Skeletal muscle satellite cell (primary cell): Measurements from ENCODE around the gene CMTM7.

ENCODE experiments used
- H3K27me3 ChIP-seq: 2 replicates; pipeline ENCODE4 v1.7.0; 2013; ENCODE audit warnings: low read length; ENCODE audit not compliant: control insufficient read depth, insufficient read depth
- H3K36me3 ChIP-seq: 2 replicates; pipeline ENCODE4 v1.7.0; 2013; ENCODE audit warnings: mild to moderate bottlenecking, control low read depth, low read length; ENCODE audit not compliant: insufficient read depth
- H3K4me1 ChIP-seq: 2 replicates; pipeline ENCODE4 v1.7.0; 2013; ENCODE audit warnings: low read length; ENCODE audit not compliant: control insufficient read depth, insufficient read depth
- H3K4me2 ChIP-seq: 2 replicates; pipeline ENCODE4 v1.7.0; 2013; ENCODE audit warnings: mild to moderate bottlenecking, low read length
- H3K4me3 ChIP-seq: 2 replicates; pipeline ENCODE4 v1.7.0; 2013; ENCODE audit warnings: low read length
- H3K9ac ChIP-seq: 2 replicates; pipeline ENCODE4 v1.7.0; 2013; ENCODE audit warnings: mild to moderate bottlenecking, low read depth, low read length, moderate library complexity
- H3K9me3 ChIP-seq: replicated peaks from 2 replicates; pipeline ENCODE4 v1.7.0; 2013; ENCODE audit warnings: mild to moderate bottlenecking, control low read depth, low read length

The CMTM7 gene

DNA sequence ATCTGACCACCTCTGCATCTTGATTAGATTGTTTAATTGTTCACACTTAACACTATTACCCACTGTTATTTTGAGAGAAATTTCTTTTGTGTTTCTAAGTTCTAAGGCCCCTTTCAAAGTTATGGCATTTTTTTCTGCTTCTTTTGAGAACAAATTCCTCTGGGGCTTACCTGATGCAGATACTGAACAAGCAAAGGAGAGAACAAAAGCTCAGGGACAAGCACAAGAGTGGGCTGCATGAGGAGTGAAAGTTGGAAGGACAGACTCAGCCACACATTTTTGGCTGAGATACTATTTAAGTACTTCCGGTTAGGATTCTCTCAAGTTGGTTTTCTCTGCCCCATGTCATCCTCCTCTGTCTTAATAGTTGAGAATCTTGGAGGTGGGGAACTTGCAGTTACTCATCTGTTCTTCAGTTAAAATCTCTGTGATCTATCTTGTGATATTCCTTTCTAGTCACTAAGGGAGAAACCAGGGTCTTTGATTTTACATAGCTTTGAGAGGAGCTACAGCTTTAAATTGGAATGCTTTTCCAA lies 56.3 kb downstream of the CMTM7 start:
- peaks cover 9% of the 10 kb centered on the region for H3K4me1 ChIP-seq
- H3K36me3 ChIP-seq, result peaks cover 4% of the 10 kb centered on the region
- H3K9me3 ChIP-seq, result no peaks in the 10 kb centered on the region
- H3K4me2 ChIP-seq, result no peak overlapping the region
- no peak overlapping the region for H3K4me3 ChIP-seq
- H3K27me3 ChIP-seq, result no peaks in the 10 kb centered on the region
- no peak overlapping the region for H3K9ac ChIP-seq

- Histone ChIP-seq H3K27me3 (no peaks in the 10 kb centered on the region), H3K36me3 (peaks cover 4% of the 10 kb centered on the region), H3K4me2 (no peak overlapping the region), H3K9me3 (no peaks in the 10 kb centered on the region), H3K4me1 (peaks cover 9% of the 10 kb centered on the region), H3K4me3 (no peak overlapping the region), H3K9ac (no peak overlapping the region)
Observed at GRCh38 chr3:32448686-32449474, 57.2 kb downstream of the CMTM7 start.

- peaks cover 9% of the 10 kb centered on the region for H3K4me1 ChIP-seq
- H3K27me3 ChIP-seq, result no peaks in the 10 kb centered on the region
- no peak overlapping the region for H3K9ac ChIP-seq
- no peaks in the 10 kb centered on the region for H3K9me3 ChIP-seq
- no peak overlapping the region for H3K4me3 ChIP-seq
- H3K36me3 ChIP-seq, result peaks cover 10% of the 10 kb centered on the region
- no peak overlapping the region for H3K4me2 ChIP-seq
Observed at GRCh38 chr3:32449691-32450090, 58.0 kb downstream of the CMTM7 start.

- Histone ChIP-seq H3K9me3 (no peaks in the 10 kb centered on the region), H3K9ac (no peak overlapping the region), H3K36me3 (peaks cover 13% of the 10 kb centered on the region), H3K4me2 (no peak overlapping the region), H3K4me3 (no peak overlapping the region), H3K4me1 (peaks cover 9% of the 10 kb centered on the region), H3K27me3 (no peaks in the 10 kb centered on the region)
Observed at GRCh38 chr3:32450426-32450825, 58.8 kb downstream of the CMTM7 start.

DNA sequence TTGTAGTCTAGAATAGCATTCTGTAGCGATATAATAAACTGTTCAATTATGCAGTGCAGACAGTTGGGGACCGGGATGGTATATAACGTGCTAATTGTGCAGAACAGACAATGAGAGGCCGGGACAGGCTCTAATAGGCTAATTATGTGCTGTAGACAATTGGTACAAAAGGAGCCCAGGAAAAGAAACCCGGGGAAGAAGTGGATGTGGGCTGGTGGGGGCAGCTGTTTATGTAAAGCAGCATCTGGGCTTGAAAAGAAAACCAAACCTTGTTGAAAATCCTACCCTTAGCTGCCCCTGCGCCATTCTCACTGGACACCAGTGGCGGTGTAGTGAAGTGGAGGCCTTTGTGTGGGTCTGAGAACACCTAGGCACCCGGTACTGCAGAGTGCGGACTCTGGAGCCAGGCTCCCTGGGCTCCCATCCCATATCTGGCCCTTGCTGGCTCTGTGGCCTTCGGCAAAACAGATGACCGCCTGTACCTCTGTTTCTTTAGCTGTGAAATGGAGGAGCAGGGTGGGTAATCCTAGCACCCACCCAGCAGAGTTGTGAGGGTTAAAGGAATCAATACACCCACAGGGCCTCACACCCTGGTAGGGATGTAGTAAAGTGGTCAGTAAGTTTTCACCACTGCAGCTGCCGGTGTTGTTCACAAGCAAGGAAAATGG lies 59.5 kb downstream of the CMTM7 start:
- Histone ChIP-seq H3K4me2 (no peak overlapping the region), H3K4me1 (peaks cover 9% of the 10 kb centered on the region), H3K27me3 (no peaks in the 10 kb centered on the region), H3K9me3 (no peaks in the 10 kb centered on the region), H3K4me3 (no peak overlapping the region), H3K9ac (no peak overlapping the region), H3K36me3 (peaks cover 13% of the 10 kb centered on the region)

- Histone ChIP-seq H3K4me3 (no peak overlapping the region), H3K27me3 (no peaks in the 10 kb centered on the region), H3K9ac (no peak overlapping the region), H3K4me2 (no peak overlapping the region), H3K4me1 (peaks cover 9% of the 10 kb centered on the region), H3K9me3 (no peaks in the 10 kb centered on the region), H3K36me3 (peaks cover 13% of the 10 kb centered on the region)
Observed at GRCh38 chr3:32452009-32452408, 60.4 kb downstream of the CMTM7 start.

DNA sequence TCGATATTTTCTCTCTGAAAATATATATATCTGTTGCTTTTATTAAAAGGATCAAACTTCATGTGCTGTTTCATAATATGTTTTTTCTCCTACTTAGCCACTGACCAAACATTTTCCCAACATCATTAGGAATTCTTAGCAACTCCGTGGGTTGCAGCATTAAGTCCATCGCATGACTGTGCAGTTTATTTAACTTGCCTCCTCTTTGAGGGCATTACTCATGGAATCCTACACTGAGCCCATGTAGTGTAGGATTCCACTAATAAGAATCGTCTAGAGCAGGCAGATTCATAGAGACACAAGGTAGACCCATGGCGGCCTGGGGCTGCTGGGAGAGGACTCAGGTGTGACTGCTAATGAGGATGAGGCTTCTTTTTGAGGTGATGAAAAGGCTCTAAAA lies 61.7 kb downstream of the CMTM7 start:
- H3K4me2 ChIP-seq, result no peak overlapping the region
- no peak overlapping the region for H3K9ac ChIP-seq
- H3K36me3 ChIP-seq, result peaks cover 13% of the 10 kb centered on the region
- H3K27me3 ChIP-seq, result no peaks in the 10 kb centered on the region
- H3K4me1 ChIP-seq, result peaks cover 9% of the 10 kb centered on the region
- no peak overlapping the region for H3K4me3 ChIP-seq
- no peaks in the 10 kb centered on the region for H3K9me3 ChIP-seq

DNA sequence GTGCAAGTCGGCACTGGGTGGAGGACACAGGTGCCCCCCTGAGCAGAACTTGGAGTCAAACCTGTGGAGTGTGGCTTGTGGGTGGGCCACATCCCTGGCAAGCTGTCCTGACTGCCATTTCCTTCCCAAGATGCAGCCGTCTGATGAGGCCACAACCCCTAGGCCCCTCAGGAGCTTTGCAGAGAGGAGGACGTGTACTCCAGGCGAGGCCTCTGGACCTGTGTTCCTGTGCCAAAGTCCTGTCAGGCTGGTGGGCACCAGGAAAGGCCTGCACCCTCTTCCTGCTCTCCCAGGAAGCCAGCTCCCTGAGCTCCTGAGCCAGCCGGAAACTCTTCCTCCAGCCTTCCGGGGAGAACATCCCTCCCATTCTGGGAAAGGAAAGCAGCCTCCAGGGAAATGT lies 62.5 kb downstream of the CMTM7 start:
- Histone ChIP-seq H3K4me1 (peaks cover 9% of the 10 kb centered on the region), H3K36me3 (peaks cover 13% of the 10 kb centered on the region), H3K27me3 (no peaks in the 10 kb centered on the region), H3K4me3 (no peak overlapping the region), H3K9me3 (no peaks in the 10 kb centered on the region), H3K4me2 (no peak overlapping the region), H3K9ac (no peak overlapping the region)

- Histone ChIP-seq H3K4me3 (no peak overlapping the region), H3K27me3 (no peaks in the 10 kb centered on the region), H3K36me3 (peaks cover 13% of the 10 kb centered on the region), H3K4me1 (peaks cover 9% of the 10 kb centered on the region), H3K4me2 (no peak overlapping the region), H3K9ac (no peak overlapping the region), H3K9me3 (no peaks in the 10 kb centered on the region)
Observed at GRCh38 chr3:32454731-32455608, 63.3 kb downstream of the CMTM7 start.

DNA sequence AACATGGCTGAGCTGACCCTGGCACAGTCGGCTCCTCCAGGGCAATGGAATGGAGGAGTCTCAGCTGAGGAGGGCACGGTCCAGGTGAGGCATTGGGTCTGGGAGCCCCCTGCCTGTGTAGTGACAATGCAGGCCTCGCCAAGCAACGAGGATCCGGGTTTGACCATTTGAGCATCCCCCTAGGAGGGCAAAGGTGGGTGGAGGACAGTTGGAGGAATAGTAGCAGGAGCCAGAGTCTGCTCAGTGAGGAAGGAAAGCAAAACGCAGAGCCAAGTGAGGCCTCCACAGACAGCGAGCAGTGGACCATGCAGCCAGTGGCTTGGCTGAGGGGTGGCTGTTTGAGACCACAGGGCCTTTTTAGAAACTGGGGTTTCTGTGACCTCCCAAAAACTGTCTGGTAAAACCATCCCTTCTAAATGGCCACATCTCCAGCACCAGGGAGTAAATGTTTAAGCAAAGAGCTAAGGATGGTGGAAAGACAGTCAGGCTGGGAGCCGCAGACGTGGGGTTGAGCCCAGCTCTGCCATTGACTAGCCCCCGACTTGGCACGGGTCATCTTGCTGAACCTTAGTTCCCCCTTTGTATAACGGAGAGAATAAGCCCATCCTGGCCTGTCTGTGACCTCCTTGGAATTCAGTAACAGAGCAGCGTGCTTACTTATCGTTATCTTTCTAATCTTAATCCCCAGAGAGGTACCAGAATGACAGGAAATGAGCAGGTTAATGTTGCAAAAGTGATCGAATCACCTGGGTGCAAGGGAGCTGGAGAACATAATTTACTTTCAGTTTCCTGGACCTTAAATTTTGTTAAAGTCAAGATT lies 64.2 kb downstream of the CMTM7 start:
- H3K4me3 ChIP-seq, result no peak overlapping the region
- no peak overlapping the region for H3K9ac ChIP-seq
- H3K27me3 ChIP-seq, result no peaks in the 10 kb centered on the region
- peaks cover 13% of the 10 kb centered on the region for H3K36me3 ChIP-seq
- H3K4me2 ChIP-seq, result no peak overlapping the region
- peaks cover 9% of the 10 kb centered on the region for H3K4me1 ChIP-seq
- no peaks in the 10 kb centered on the region for H3K9me3 ChIP-seq
